Breast epithelium (tissue), 4 donors: ENCODE results near the gene H6PD. TPM values are rescaled to one million over a fixed set of nuclear protein-coding genes. Genes with fewer than 3 reads are reported as not detected.

Source experiments
- DNase-seq, 2 donors: peaks; one replicate each; pipeline ENCODE4 v3.0.0-alpha.2; 2019; ENCODE audit warnings: low spot score in 2 of 2
- H3K27ac ChIP-seq, 2 donors: fragments of 200-600 bp; sonication (generic) in 1 of 2; one replicate each; pipeline ENCODE4 v1.5.1; 2016 to 2019; ENCODE audit warnings: mild to moderate bottlenecking in 1 of 2
- H3K27me3 ChIP-seq, 2 donors: fragments of 200-600 bp; sonication (generic) in 1 of 2; one replicate each; pipeline versions ENCODE4 v1.5.1 to v1.6.0; 2017 to 2019; ENCODE audit warnings: control low read depth in 1 of 2, mild to moderate bottlenecking in 1 of 2
- H3K36me3 ChIP-seq: fragments of 200-600 bp; one replicate; pipeline ENCODE4 v1.5.1; 2019
- H3K4me1 ChIP-seq, 2 donors: fragments of 200-600 bp; sonication (generic); one replicate each; pipeline ENCODE4 v1.5.1; 2016 to 2019; ENCODE audit warnings: control low read depth in 1 of 2
- H3K4me3 ChIP-seq, 3 donors: fragments of 200-600 bp; sonication (generic); 1 replicate in 2 of 3; 2 replicates in 1 of 3; pipeline ENCODE4 v1.5.1; 2016 to 2019; ENCODE audit warnings: mild to moderate bottlenecking in 3 of 3, moderate library complexity in 2 of 3
- H3K9me3 ChIP-seq, 2 donors: fragments of 200-600 bp; sonication (generic) in 1 of 2; one replicate each; pipeline ENCODE4 v1.5.1; 2016 to 2019; ENCODE audit warnings: control low read depth in 1 of 2
- POLR2A ChIP-seq: fragments of 450-650 bp; IDR thresholded peaks from one replicate; pipeline ENCODE4 v1.6.1; 2016; ENCODE audit warnings: antibody characterized with exemption, mild to moderate bottlenecking, moderate library complexity
- POLR2AphosphoS5 ChIP-seq, 3 donors: sonication (generic); formaldehyde crosslinking; IDR thresholded peaks; one replicate each; pipeline ENCODE4 v1.6.1; 2017; ENCODE audit warnings: antibody characterized with exemption in 3 of 3
- intact Hi-C: fragments of 100-400 bp; cut with DNase I; formaldehyde crosslinking; loops from one replicate; pipeline ENCODE4 v1.15.1; 2023; ENCODE audit warnings: low total_unique reads
- total RNA-seq, 3 donors: library from RNA; depleted of rRNA; stranded (reverse); fragments of >200 nt; gene quantifications; one replicate each; pipeline ENCODE4 v1.1.0, GENCODE V29; 2016
- TF ChIP-seq, protein P1 (sequence below), 3 donors: fragments of 450-650 bp; IDR thresholded peaks; one replicate each; pipeline ENCODE4 v1.5.1; 2016 to 2017; ENCODE audit warnings: antibody characterized with exemption in 3 of 3, mild to moderate bottlenecking in 3 of 3, moderate library complexity in 3 of 3

Gene H6PD
- total RNA-seq, 3 donors from 2014 or later, result 46.4 to 77.4 (median 49.5) TPM

DNA sequence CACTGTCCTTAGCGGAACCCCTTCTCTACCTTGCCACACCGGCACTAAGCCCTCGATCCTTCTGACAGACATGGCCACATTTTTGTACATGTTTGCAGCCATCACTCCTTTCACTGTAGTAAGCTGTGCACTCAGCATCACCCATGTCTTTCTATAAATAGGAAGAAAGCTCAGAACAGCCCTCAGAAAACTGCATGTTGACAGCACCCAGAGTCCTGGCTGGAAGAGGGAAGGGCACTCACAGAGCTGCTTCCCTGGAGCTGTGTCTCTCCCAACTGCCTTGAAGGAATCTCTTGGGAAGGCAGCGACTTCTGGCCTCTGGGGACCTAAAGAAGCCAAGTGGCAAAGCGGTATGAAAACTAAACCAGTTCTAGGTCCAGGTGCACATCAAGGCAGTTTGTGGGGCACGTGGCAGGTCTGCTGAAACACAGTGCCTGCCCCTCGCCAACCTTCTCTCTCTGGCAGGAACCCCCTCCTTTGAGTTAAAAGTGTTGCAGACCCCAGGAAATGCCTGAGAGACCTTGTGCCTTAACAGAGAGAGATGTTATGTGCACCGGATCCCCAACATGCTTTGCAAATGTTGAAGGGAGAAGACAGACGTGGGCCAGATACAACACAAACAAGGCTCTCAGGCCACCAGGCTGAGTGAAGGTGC is 41.9 kb upstream of the H6PD start:
- Histone ChIP-seq H3K4me3 (no peak overlapping the region), H3K27me3 (peaks cover 0 to 7% of the 10 kb centered on the region in 2 donors), H3K36me3 (no peaks in the 10 kb centered on the region), H3K27ac (no peak overlapping the region), H3K4me1 (no peaks in the 10 kb centered on the region), H3K9me3 (no peaks in the 10 kb centered on the region)
- TF ChIP-seq POLR2AphosphoS5 (IDR thresholded peaks at IDR 0.05) (no peak), POLR2A (no peak)
- TF ChIP-seq, protein P1, sequence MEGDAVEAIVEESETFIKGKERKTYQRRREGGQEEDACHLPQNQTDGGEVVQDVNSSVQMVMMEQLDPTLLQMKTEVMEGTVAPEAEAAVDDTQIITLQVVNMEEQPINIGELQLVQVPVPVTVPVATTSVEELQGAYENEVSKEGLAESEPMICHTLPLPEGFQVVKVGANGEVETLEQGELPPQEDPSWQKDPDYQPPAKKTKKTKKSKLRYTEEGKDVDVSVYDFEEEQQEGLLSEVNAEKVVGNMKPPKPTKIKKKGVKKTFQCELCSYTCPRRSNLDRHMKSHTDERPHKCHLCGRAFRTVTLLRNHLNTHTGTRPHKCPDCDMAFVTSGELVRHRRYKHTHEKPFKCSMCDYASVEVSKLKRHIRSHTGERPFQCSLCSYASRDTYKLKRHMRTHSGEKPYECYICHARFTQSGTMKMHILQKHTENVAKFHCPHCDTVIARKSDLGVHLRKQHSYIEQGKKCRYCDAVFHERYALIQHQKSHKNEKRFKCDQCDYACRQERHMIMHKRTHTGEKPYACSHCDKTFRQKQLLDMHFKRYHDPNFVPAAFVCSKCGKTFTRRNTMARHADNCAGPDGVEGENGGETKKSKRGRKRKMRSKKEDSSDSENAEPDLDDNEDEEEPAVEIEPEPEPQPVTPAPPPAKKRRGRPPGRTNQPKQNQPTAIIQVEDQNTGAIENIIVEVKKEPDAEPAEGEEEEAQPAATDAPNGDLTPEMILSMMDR (IDR thresholded peaks at IDR 0.05), result no peak
- intact Hi-C loops, result no loop called here
- DNase-seq, result no peak

DNA sequence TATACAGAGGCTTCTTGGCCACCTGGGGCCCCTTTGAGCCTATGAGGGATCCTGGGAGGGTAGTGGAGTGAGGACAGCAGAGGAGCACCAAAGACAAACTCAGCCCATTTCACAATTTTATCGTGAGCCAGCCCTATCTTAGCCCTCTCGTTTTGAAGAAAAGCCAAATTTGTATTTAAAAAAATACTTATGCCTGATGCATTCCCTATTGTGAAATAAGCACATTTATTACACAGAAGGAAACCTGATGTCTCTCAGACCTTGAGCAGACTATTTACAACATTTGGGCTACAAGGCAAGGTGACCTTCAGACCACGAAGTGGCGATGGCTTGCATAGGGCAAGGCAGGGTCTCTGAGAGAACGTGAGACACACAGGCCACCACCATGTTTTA is 41.3 kb upstream of the H6PD start:
- Histone ChIP-seq H3K27ac (no peak overlapping the region), H3K9me3 (no peaks in the 10 kb centered on the region), H3K4me3 (no peak overlapping the region), H3K27me3 (peaks cover 0 to 12% of the 10 kb centered on the region in 2 donors), H3K4me1 (no peaks in the 10 kb centered on the region), H3K36me3 (no peaks in the 10 kb centered on the region)
- DNase-seq, result no peak
- TF ChIP-seq POLR2AphosphoS5 (IDR thresholded peaks at IDR 0.05) (no peak), POLR2A (no peak)
- TF ChIP-seq, protein P1 (IDR thresholded peaks at IDR 0.05), result no peak
- intact Hi-C loops, result no loop called here

DNA sequence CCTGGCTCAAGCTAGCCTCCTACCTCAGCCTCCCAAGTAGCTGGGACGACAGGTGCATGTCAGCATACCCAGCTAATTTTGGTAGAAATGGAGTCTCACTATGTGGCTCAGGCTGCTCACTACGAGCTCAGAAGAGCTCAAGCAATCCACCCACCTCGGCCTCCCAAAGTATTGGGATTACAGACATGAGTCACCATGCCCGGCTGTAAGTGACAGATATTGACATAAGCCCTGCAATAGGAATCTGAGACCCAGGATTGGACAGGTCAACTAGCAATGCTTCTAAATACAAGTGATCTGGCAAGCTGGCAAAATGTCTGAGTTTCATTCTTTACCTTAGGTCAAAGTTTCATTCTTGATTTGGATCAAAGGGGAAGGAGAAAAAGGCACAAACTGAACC is 40.5 kb upstream of the H6PD start:
- peaks cover 0 to 19% of the 10 kb centered on the region in 2 donors for H3K27me3 ChIP-seq
- no peaks in the 10 kb centered on the region for H3K9me3 ChIP-seq
- H3K4me3 ChIP-seq, result no peak overlapping the region
- no peaks in the 10 kb centered on the region for H3K36me3 ChIP-seq
- TF ChIP-seq, protein P1 (IDR thresholded peaks at IDR 0.05), result no peak
- no peak for TF ChIP-seq POLR2A
- no peak for TF ChIP-seq POLR2AphosphoS5 (IDR thresholded peaks at IDR 0.05)
- H3K4me1 ChIP-seq, result no peaks in the 10 kb centered on the region
- DNase-seq, result no peak
- intact Hi-C loops, result no loop called here
- H3K27ac ChIP-seq, result no peak overlapping the region

DNA sequence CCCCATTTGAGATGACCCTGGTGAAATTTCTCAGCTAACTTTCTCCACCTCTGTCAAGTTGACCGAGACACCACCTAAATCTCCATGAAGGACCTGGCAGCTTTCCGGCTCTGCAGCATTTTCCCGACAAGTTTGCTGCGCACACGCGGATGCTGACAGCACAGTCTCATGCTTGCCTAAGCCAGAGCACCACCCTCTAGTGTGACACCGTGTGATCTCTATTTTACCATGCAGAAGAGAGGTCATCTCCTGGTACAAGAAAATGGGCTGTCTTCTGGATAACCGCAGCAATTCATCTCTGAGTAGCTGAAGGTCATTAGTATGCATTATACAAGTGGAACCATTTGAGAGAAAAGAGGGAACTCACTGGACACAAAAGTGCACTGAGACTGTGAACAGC is 38.9 kb upstream of the H6PD start:
- Histone ChIP-seq H3K4me1 (no peaks in the 10 kb centered on the region), H3K27me3 (peaks cover 0 to 24% of the 10 kb centered on the region in 2 donors), H3K27ac (peak overlapping the region; percentile 21 to 81), H3K9me3 (no peaks in the 10 kb centered on the region), H3K36me3 (no peaks in the 10 kb centered on the region), H3K4me3 (no peak overlapping the region)
- intact Hi-C loops, result loop anchor here (1.0 to 5.0 kb wide), 2 partner anchors 31 to 1243 kb away; no protein-coding TSS in a partner anchor
- no peak for DNase-seq
- TF ChIP-seq POLR2A, result no peak
- no peak for TF ChIP-seq POLR2AphosphoS5 (IDR thresholded peaks at IDR 0.05)
- TF ChIP-seq, protein P1 (IDR thresholded peaks at IDR 0.05), result no peak

DNA sequence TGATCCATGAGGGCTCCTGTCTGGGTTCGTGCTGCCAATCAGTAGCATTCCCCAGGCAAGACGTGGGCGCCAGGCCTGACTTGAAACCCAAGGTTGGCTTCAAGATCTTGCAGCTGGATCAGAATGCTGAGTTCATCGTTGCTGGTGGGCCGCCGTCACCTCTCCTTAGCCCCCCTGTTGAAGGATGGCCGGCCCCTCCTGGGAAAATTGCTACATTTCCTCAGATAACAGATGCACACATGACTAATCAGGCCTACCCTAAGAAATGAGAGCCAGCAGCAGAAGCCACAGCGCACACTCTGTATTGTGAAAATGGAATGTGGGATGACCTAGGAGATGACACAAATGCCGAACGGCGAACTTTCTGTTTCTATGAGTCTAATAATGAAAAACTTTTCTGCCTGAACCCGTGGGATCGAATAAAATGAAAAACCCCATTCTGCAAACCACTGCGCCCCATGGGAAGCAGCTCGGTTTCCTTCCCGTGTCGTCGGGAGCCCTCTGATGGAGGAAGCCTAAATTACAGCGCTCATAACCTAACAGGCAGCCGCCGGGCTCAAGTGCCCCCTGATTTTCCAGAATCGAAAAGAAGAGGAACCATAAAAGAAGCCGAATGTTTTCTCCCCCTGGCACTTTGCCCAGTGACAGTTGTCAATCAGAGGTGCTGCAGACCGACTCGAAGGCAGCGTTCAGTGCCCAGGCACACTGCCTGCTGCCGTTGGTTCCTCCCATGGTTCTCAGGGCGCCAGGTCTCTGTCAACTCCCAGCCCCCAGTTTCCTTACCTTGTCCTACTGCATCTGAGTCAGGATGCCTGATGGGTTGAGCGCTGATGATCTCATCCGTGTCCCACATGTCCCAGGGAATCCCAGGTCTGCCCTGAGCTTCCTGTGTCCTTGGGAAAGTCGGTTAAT is 38.2 kb upstream of the H6PD start:
- H3K4me3 ChIP-seq, result peak overlapping the region in 2 of 3 donors; percentile 3 to 53

More for the DNA sequence above, 38.2 kb upstream of the H6PD start:
- Histone ChIP-seq H3K4me1 (no peaks in the 10 kb centered on the region), H3K27me3 (peaks cover 0 to 29% of the 10 kb centered on the region in 2 donors), H3K36me3 (no peaks in the 10 kb centered on the region), H3K9me3 (no peaks in the 10 kb centered on the region), H3K27ac (peak overlapping the region; percentile 49 to 87)
- TF ChIP-seq POLR2A (no peak), POLR2AphosphoS5 (IDR thresholded peaks at IDR 0.05) (peak in 2 of 3 donors; percentile 17 to 40)
- TF ChIP-seq, protein P1 (IDR thresholded peaks at IDR 0.05), result peak; percentile 75 to 86 (median 78)
- intact Hi-C loops, result loop anchor here (1.0 to 5.0 kb wide), 2 partner anchors 32 to 1244 kb away; no protein-coding TSS in a partner anchor
- DNase-seq, result peak; percentile 54 to 63
